HEK293 (cell line): ENCODE results near the gene RASL10A.

Experiments
- YY1 ChIP-seq: fragments of 450-650 bp; formaldehyde crosslinking; IDR thresholded peaks from 2 replicates; pipeline ENCODE4 v1.5.1; 2018; ENCODE audit warnings: missing biosample characterization, missing genetic modification characterization
- ZNF626 ChIP-seq: fragments of 450-650 bp; sonication (Bioruptor Pico); formaldehyde crosslinking; IDR thresholded peaks from 2 replicates; pipeline ENCODE4 v1.5.1; 2018; ENCODE audit warnings: missing biosample characterization, missing genetic modification characterization, inconsistent platforms
- ZSCAN30 ChIP-seq: fragments of 450-650 bp; IDR thresholded peaks from 2 replicates; pipeline ENCODE4 v1.5.1; 2018; ENCODE audit warnings: missing biosample characterization, mild to moderate bottlenecking, missing genetic modification characterization, moderate library complexity
- TF ChIP-seq, protein P1 (sequence below): fragments of 450-650 bp; formaldehyde crosslinking; IDR thresholded peaks from 2 replicates; pipeline ENCODE4 v1.5.1; 2016; ENCODE audit warnings: missing biosample characterization, missing genetic modification characterization
- TF ChIP-seq, protein P2 (sequence below): fragments of 450-650 bp; formaldehyde crosslinking; IDR thresholded peaks from 2 replicates; pipeline ENCODE4 v1.5.1; 2016; ENCODE audit warnings: missing biosample characterization, missing genetic modification characterization

DNA sequence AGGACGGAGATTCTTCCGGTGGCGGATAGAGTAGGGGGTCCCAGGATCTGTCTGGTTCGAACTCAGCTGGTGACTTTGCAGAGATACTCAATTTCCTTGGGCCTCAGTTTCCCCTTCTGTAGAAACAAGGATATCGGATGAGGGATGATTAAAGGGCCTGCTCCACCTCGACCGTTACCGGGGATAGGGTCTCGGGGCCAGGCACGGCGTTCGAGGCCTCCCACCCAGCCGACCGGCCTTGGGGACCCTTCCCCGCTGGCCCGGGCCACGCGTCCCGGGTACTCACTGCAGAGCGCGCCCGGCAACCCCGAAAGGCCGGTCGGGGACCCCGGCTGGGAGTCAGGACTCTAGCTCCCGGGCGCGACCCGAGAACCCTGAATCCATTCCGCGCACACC lies 48.0 kb downstream of the RASL10A start:
- TF ChIP-seq ZSCAN30 (tag by site-specific recombination) (no peak), ZNF626 (no peak), YY1 (tag by site-specific recombination) (no peak; the same call in 1 of the 2 replicates)
- TF ChIP-seq, protein P1, sequence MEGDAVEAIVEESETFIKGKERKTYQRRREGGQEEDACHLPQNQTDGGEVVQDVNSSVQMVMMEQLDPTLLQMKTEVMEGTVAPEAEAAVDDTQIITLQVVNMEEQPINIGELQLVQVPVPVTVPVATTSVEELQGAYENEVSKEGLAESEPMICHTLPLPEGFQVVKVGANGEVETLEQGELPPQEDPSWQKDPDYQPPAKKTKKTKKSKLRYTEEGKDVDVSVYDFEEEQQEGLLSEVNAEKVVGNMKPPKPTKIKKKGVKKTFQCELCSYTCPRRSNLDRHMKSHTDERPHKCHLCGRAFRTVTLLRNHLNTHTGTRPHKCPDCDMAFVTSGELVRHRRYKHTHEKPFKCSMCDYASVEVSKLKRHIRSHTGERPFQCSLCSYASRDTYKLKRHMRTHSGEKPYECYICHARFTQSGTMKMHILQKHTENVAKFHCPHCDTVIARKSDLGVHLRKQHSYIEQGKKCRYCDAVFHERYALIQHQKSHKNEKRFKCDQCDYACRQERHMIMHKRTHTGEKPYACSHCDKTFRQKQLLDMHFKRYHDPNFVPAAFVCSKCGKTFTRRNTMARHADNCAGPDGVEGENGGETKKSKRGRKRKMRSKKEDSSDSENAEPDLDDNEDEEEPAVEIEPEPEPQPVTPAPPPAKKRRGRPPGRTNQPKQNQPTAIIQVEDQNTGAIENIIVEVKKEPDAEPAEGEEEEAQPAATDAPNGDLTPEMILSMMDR (tag by site-specific recombination): no peak
- TF ChIP-seq, protein P2, sequence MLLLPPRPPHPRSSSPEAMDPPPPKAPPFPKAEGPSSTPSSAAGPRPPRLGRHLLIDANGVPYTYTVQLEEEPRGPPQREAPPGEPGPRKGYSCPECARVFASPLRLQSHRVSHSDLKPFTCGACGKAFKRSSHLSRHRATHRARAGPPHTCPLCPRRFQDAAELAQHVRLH (tag by site-specific recombination): no peak
